GM23338 (cell line): ENCODE results near the gene NOLC1. TPM values are rescaled to one million over a fixed set of nuclear protein-coding genes. Genes with fewer than 3 reads are reported as not detected.

ENCODE experiments used
- ATAC-seq: fragments of 200-7000 bp; cut with Tn5 transposase; 3 replicates; pipeline ENCODE4 v1.9.1; 2020
- DNase-seq: peaks from one replicate; pipeline ENCODE4 v3.0.0-alpha.2; 2015; ENCODE audit warnings: low spot score
- H2AFZ ChIP-seq: fragments of 200-600 bp; sonication (generic); 2 replicates; pipeline ENCODE4 v1.8.0; 2016; ENCODE audit warnings: antibody characterized with exemption, mild to moderate bottlenecking, moderate library complexity
- H3F3A ChIP-seq: fragments of 200-600 bp; sonication (generic); replicated peaks from 2 replicates; pipeline ENCODE4 v1.8.0; 2017; ENCODE audit warnings: antibody characterized with exemption, mixed run types, low read depth
- H3K27ac ChIP-seq: fragments of 200-600 bp; sonication (generic); 2 replicates; pipeline ENCODE4 v1.6.1; 2016; ENCODE audit warnings: low read depth
- H3K27me3 ChIP-seq: fragments of 200-600 bp; sonication (generic); 2 replicates; pipeline ENCODE4 v1.8.0; 2016; ENCODE audit warnings: mild to moderate bottlenecking, mixed run types, moderate library complexity; ENCODE audit not compliant: insufficient read depth
- H3K36me3 ChIP-seq: fragments of 200-600 bp; sonication (generic); 2 replicates; pipeline ENCODE4 v1.8.0; 2016; ENCODE audit warnings: mild to moderate bottlenecking; ENCODE audit not compliant: insufficient read depth
- H3K4me1 ChIP-seq: fragments of 200-600 bp; sonication (generic); 2 replicates; pipeline ENCODE4 v1.8.0; 2016; ENCODE audit warnings: mild to moderate bottlenecking, moderate library complexity; ENCODE audit not compliant: insufficient read depth
- H3K4me2 ChIP-seq: fragments of 200-600 bp; sonication (generic); 2 replicates; pipeline ENCODE4 v1.7.1; 2017; ENCODE audit warnings: mixed run types
- H3K4me3 ChIP-seq: fragments of 200-600 bp; sonication (generic); 2 replicates; pipeline ENCODE4 v1.6.1; 2016; ENCODE audit warnings: mixed run types
- H3K79me2 ChIP-seq: fragments of 200-600 bp; sonication (generic); replicated peaks from 2 replicates; pipeline ENCODE4 v1.8.0; 2017; ENCODE audit warnings: mild to moderate bottlenecking; ENCODE audit not compliant: insufficient read depth
- H3K9me2 ChIP-seq: fragments of 200-600 bp; sonication (generic); 2 replicates; pipeline ENCODE4 v1.8.0; 2017; ENCODE audit not compliant: insufficient read depth
- H4K20me1 ChIP-seq: fragments of 200-600 bp; sonication (generic); replicated peaks from 2 replicates; pipeline ENCODE4 v1.8.0; 2017; ENCODE audit warnings: mild to moderate bottlenecking; ENCODE audit not compliant: insufficient read depth
- H3K27ac Mint-ChIP-seq: 2 replicates; pipeline ENCODE4 v1.8.0; 2020; ENCODE audit warnings: inconsistent platforms, mild to moderate bottlenecking, moderate library complexity, mixed read lengths
- H3K27me3 Mint-ChIP-seq: 3 replicates; pipeline ENCODE4 v1.8.0; 2022; ENCODE audit warnings: low read depth, mild to moderate bottlenecking, moderate library complexity, mixed read lengths, inconsistent platforms; ENCODE audit not compliant: insufficient read depth, poor library complexity
- H3K36me3 Mint-ChIP-seq: 3 replicates; pipeline ENCODE4 v1.8.0; 2021; ENCODE audit warnings: low read depth, mild to moderate bottlenecking, inconsistent platforms, moderate library complexity, mixed read lengths
- H3K4me1 Mint-ChIP-seq: 3 replicates; pipeline ENCODE4 v1.8.0; 2020; ENCODE audit warnings: mild to moderate bottlenecking, inconsistent platforms, mixed read lengths
- H3K4me3 Mint-ChIP-seq: 3 replicates; pipeline ENCODE4 v1.8.0; 2021; ENCODE audit warnings: moderate library complexity, mild to moderate bottlenecking, inconsistent platforms, mixed read lengths
- H3K9me3 Mint-ChIP-seq: 3 replicates; pipeline ENCODE4 v1.8.0; 2020; ENCODE audit warnings: moderate library complexity, mild to moderate bottlenecking, inconsistent platforms, mixed read lengths
- CREB1 ChIP-seq: fragments of 250-450 bp; sonication (Bioruptor Pico); IDR thresholded peaks from 2 replicates; pipeline ENCODE4 v1.5.0; 2020; ENCODE audit warnings: low read depth, mild to moderate bottlenecking, moderate library complexity
- CTCF ChIP-seq, 2 experiments: fragments of 200-600 bp in 1 of 2; sonication (generic) in 1 of 2; conservative IDR thresholded peaks; 2 replicates each; pipeline versions ENCODE4 v1.5.1 to v1.6.1; 2016 to 2017; ENCODE audit warnings: antibody characterized with exemption in 2 of 2, low read depth in 2 of 2, mild to moderate bottlenecking in 2 of 2, moderate library complexity in 1 of 2
- ETS1 ChIP-seq: IDR thresholded peaks from 2 replicates; pipeline ENCODE4 v1.6.1; 2016; ENCODE audit warnings: antibody characterized with exemption
- EZH2 ChIP-seq: fragments of 200-600 bp; sonication (generic); IDR thresholded peaks from one replicate; pipeline ENCODE4 v1.8.0; 2017; ENCODE audit warnings: antibody characterized with exemption, mild to moderate bottlenecking, low read depth; ENCODE audit not compliant: unreplicated experiment
- EZH2phosphoT487 ChIP-seq: fragments of 200-600 bp; sonication (generic); IDR thresholded peaks from one replicate; pipeline ENCODE4 v1.8.1; 2018; ENCODE audit warnings: antibody characterized with exemption; ENCODE audit not compliant: unreplicated experiment
- JUNB ChIP-seq: IDR thresholded peaks from one replicate; pipeline ENCODE4 v1.6.1; 2016; ENCODE audit warnings: antibody characterized with exemption; ENCODE audit not compliant: unreplicated experiment
- NANOG ChIP-seq: IDR thresholded peaks from 2 replicates; pipeline ENCODE4 v1.6.1; 2016; ENCODE audit warnings: antibody characterized with exemption, borderline replicate concordance
- POLR2AphosphoS5 ChIP-seq: IDR thresholded peaks from 2 replicates; pipeline ENCODE4 v1.6.1; 2016; ENCODE audit warnings: antibody characterized with exemption, low read depth
- REST ChIP-seq: IDR thresholded peaks from one replicate; pipeline ENCODE4 v1.6.1; 2018; ENCODE audit warnings: antibody characterized with exemption; ENCODE audit not compliant: unreplicated experiment
- STAT1 ChIP-seq: IDR thresholded peaks from one replicate; pipeline ENCODE4 v1.6.1; 2016; ENCODE audit warnings: antibody characterized with exemption; ENCODE audit not compliant: unreplicated experiment
- ZNF114 ChIP-seq: fragments of 250-450 bp; sonication (Bioruptor Pico); IDR thresholded peaks from 2 replicates; pipeline ENCODE4 v1.5.0; 2020; ENCODE audit warnings: mild to moderate bottlenecking, moderate library complexity
- ZNF331 ChIP-seq: fragments of 250-450 bp; sonication (Bioruptor Pico); IDR thresholded peaks from 2 replicates; pipeline ENCODE4 v1.5.0; 2020; ENCODE audit warnings: low read depth, mild to moderate bottlenecking, moderate library complexity
- ZNF462 ChIP-seq: fragments of 250-450 bp; sonication (Bioruptor Pico); IDR thresholded peaks from 2 replicates; pipeline ENCODE4 v1.5.0; 2020; ENCODE audit warnings: mild to moderate bottlenecking, moderate library complexity
- polyA plus RNA-seq: library from polyadenylated mRNA; unstranded; fragments of >200 nt; fragmentation: Nextera tagmentation; extraction: Ambion mirVana; gene quantifications from 2 replicates; pipeline ENCODE4 v1.2.1, GENCODE V29; 2016
- total RNA-seq: library from RNA; depleted of rRNA; stranded (reverse); fragments of >200 nt; shearing (Covaris generic); gene quantifications from 2 replicates; pipeline ENCODE4 v1.2.3, GENCODE V29; 2014

Gene NOLC1
- total and polyA plus RNA-seq, 2 experiments from 2014 or later: 126 to 178 TPM

GRCh38 chr10:102172288-102172687, 20.1 kb downstream of the NOLC1 start:
- Mint-ChIP-seq H3K36me3 (no peaks in the 10 kb centered on the region), H3K9me3 (peaks cover 4% of the 10 kb centered on the region; the same call in 2 of the 3 replicates), H3K4me1 (no peaks in the 10 kb centered on the region; the same call in 2 of the 3 replicates), H3K4me3 (no peak overlapping the region), H3K27ac (no peak overlapping the region), H3K27me3 (peaks cover 9% of the 10 kb centered on the region)
- H3K27me3 ChIP-seq: no peaks in the 10 kb centered on the region
- no peak overlapping the region for H2AFZ ChIP-seq
- no peak overlapping the region for H3K27ac ChIP-seq
- no peaks in the 10 kb centered on the region for H3K9me2 ChIP-seq
- no peaks in the 10 kb centered on the region for H3K4me1 ChIP-seq
- no peaks in the 10 kb centered on the region for H3K79me2 ChIP-seq
- H4K20me1 ChIP-seq: no peaks in the 10 kb centered on the region
- H3K4me2 ChIP-seq: no peak overlapping the region
- ATAC-seq: no peak
- H3K4me3 ChIP-seq: no peak overlapping the region
- no peaks in the 10 kb centered on the region; the same call in 1 of the 2 replicates for H3F3A ChIP-seq
- TF ChIP-seq ZNF462 (no peak), CREB1 (CRISPR knock-in tag) (no peak), REST (no peak), ETS1 (no peak), EZH2 (no peak), NANOG (no peak), ZNF331 (CRISPR knock-in tag) (no peak), ZNF114 (CRISPR knock-in tag) (no peak), STAT1 (no peak), POLR2AphosphoS5 (no peak), JUNB (no peak), CTCF (conservative IDR thresholded peaks at IDR 0.05; ENCODE audit: low read depth in 2 of 2) (no peak), EZH2phosphoT487 (no peak)
- H3K36me3 ChIP-seq: no peaks in the 10 kb centered on the region
- no peak for DNase-seq
